ENCODE data around the gene C4A. TPM values are rescaled to one million over a fixed set of nuclear protein-coding genes. Genes with fewer than 3 reads are reported as not detected.
"Not testable (repeated sequence)": the region's sequence is repeated elsewhere in the genome, so short reads cannot be mapped to it uniquely, and the experiment has no call there.

C4A gene
- total RNA-seq, 1 donor from 2014 or later, result 3.5 TPM

DNA sequence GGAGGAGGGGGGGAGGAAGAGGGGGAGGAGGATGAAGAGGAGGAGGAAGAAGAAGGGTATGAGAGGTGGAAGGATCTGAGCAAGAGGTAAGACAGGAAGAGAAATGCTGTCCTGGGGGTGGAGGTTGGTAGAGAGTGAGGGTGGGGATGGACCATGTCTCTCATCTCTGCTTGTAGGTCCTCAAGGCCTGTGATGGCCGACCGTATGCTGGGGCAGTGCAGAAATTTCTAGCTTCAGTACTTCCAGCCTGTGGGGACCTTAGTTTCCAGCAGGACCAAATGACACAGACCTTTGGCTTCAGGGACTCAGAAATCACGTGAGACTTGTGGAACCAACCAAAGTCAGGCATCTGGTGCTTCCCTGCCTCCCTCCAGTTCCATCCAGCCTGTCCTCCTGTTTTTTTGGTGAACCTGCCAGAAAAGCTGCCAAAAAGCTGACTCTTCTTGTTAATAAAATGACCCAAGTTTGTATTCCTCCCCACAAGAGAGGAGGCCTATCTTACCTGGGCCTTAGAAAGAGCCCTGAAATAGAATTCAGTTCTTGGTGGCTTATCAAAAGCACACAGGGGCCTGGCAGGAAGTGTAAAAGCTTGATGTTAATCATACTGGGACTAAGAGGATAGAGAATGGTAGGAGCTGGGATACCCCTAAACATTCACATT is 2.5 kb upstream of the C4A start:
- DNase-seq (ENCODE audit: low read depth), result no peak

DNA sequence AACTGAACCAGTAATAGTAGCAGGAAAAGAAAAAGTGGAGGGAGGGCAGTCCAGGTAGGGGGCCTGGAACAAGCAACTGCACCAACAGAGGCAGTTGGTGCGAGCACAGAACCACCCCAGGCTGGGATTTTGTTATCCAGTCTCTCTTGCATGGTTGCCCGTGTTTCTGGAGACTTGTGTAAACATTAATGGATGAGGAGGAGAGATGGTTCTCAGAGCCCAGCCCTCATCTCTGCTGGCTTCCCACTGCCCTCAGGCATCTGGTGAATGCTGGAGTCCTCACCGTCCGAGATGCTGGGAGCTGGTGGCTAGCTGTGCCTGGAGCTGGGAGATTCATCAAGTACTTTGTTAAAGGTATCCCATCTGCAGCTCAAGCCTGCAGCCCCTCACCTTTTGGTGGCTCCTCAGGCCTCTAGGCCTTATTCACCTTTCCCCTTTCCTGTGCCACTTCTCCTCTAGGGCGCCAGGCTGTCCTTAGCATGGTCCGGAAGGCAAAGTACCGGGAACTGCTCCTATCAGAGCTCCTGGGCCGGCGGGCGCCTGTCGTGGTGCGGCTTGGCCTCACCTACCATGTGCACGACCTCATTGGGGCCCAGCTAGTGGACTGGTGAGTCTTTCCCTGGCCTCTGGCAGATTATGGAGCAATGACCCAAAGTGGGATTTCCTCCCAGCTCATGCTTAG is 1.5 kb upstream of the C4A start:
- DNase-seq (ENCODE audit: low read depth), result not testable (repeated sequence)

DNA sequence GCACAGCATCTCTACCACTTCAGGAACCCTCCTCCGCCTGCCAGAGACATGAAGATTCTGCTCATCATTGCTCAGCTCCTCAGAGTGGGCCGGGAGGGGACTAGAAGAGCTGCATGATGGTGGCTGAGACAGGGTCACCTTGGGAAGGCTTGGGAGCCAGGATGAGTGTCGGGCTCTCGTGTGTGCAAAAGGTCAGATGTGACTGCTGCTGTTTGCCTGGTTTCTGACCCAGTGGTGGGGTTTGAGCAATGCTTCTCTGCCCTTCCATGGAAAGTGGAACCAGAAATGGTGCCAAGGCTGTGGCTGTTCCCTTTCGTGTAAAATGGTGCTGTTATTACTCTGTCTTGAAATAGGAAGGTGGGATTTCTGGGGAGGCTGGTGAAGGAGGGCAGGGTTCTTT is 859 bp upstream of the C4A start:
- not testable (repeated sequence) for DNase-seq (ENCODE audit: low read depth)

DNA sequence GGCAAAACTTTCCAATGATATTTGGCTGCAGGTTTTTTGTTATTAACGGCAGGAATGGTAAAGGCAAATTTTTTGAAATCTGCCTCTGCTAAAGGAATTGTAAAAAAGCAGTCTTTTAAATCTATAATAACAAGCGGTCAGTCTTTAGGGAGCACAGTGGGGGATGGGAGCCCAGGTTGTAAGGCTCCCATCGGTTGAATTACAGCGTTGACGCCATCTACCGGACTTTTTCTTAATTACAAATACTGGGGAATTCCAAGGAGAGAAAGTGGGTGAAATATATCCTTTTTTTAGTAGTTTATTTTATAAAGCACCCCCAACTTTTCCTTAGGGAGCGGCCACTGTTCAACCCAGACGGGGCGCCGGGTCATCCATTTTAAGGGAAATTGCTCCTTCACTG is 7.5 kb downstream of the C4A start:
- DNase-seq (ENCODE audit: low read depth), result not testable (repeated sequence)

DNA sequence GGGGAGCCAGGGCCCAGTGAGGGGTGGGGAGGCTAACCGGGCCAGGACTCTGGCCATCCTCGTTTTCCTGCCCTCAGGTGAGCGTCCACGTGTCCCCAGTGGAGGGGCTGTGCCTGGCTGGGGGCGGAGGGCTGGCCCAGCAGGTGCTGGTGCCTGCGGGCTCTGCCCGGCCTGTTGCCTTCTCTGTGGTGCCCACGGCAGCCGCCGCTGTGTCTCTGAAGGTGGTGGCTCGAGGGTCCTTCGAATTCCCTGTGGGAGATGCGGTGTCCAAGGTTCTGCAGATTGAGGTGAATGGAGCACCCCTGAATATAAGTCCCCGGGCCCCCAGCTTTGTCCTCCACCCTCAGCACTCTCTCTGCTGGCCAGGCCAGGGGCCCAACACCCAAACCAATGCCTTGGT is 12.6 kb downstream of the C4A start:
- DNase-seq (ENCODE audit: low read depth), result not testable (repeated sequence)

DNA sequence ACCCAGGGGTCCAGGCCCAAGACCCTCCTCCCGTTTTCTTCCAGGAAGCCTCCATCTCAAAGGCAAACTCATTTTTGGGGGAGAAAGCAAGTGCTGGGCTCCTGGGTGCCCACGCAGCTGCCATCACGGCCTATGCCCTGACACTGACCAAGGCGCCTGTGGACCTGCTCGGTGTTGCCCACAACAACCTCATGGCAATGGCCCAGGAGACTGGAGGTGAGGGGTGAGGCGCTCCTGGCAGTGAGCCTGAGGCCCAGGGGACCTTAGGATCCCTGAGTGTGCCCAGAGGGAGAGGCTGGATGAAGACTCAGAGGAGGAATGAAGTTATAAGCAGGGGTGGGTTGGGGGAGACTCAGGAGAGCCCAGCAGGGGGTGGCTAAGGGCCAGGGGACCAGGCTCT is 14.5 kb downstream of the C4A start:
- not testable (repeated sequence) for DNase-seq (ENCODE audit: low read depth)

DNA sequence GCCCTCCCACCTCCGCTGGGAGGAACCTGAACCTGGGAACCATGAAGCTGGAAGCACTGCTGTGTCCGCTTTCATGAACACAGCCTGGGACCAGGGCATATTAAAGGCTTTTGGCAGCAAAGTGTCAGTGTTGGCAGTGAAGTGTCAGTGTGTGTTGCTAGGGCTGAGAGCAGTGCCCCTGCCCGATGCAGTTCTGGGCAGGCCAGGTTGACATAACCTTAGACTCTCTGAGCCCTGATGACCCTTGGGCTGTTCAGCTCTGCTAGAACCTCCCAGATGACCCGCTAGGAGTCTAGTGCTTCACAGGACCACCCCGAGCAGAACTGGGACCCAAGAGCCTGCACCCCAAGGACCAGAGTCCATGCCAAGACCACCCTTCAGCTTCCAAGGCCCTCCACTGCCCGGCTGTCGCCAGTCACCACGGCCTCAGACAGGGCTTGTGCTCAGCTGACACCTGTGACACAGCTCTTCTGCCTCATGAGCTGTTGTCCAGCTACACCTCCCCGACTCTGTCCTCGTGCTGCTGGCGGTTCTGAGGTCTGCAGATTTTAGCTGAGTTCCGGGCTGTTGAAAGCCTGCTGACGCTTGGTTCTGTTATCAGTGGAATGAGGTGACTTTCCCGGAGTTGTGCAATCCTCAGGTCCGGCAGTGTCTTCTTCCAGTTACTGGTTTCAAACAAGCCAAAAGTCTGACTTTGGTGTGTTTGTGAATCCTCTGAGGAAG is 20.9 kb downstream of the C4A start:
- DNase-seq (ENCODE audit: low read depth), result not testable (repeated sequence)

DNA sequence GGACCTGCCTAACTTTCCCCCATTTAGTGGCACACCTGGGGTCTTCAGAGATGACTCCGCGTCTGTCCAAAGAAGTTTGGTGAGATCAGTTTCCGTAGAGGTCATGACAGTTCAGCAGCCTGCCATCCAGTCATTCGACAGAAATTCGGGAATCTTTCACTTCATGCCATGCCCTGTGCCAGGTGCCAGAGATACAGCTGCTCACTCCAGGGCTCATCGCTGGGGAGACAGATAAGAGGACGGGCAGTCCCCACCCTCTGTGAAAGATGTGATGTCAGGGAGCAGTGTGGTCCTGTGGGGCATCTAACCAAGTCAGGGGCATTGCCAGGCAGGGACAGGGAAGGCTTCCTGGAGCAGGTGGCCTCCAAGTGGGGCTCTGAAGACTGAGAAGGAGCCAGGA is 21.4 kb downstream of the C4A start:
- DNase-seq (ENCODE audit: low read depth), result not testable (repeated sequence)

DNA sequence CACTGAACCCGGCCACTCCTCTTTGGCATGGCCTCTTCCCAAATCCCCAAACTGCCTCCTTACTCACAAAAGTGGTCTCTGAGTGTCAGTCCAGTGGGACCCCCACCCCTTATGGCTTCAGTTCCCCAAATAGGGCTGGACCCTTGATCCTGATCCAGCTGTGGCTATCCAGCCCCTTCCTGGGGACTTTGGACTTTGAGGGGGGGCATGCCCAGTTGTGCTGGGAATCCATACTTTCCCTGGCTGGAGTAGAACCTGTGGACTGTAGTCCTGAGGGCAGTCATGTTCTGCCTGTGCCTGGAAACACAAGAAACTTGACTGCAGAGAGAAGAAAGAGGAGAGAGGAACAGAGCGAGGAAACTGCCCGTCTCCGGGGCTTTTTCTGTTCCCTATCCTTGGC is 22.5 kb downstream of the C4A start:
- DNase-seq (ENCODE audit: low read depth), result not testable (repeated sequence)

DNA sequence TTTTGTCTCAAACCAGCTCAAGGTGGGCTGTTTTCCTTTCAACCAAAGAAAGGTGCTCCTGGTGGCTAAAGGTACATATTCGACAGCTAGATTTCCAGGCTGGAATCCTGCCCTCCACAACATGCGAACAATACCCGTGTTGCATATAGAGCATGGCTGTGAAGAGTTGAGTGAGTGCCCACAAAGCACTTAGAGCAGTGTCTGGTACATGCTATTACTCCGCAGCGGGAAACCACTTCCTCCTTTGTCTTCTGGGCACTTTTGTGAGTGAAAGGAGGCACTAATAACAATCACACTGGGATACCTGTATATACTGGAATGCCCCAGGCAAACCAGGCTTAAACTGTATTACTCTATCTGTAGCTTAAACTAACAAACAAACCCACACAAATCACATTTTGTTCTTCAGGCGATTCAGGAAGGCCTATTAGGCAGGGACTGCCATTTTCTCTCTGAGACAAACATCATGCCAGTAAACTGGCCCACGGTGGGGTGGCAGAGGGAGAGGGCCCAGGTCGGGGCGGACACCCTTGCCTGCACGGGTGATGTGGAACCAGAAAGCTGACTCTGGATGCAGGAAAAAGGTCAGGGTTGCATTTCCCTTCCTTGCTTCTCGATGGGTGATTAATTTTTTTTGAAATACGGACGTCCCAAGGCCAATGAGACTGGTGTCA is 23.1 kb downstream of the C4A start:
- DNase-seq (ENCODE audit: low read depth), result not testable (repeated sequence)

DNA sequence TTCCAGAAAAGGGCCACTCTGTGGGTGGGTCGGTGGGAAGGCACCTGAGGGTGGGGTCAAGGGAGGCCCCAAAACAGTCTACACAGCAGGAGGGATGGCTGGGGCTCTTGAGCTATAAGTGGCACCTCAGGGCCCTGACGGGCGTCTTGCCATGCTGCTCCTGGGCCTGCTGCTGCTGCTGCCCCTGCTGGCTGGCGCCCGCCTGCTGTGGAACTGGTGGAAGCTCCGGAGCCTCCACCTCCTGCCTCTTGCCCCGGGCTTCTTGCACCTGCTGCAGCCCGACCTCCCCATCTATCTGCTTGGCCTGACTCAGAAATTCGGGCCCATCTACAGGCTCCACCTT is 23.7 kb downstream of the C4A start:
- DNase-seq (ENCODE audit: low read depth), result not testable (repeated sequence)

DNA sequence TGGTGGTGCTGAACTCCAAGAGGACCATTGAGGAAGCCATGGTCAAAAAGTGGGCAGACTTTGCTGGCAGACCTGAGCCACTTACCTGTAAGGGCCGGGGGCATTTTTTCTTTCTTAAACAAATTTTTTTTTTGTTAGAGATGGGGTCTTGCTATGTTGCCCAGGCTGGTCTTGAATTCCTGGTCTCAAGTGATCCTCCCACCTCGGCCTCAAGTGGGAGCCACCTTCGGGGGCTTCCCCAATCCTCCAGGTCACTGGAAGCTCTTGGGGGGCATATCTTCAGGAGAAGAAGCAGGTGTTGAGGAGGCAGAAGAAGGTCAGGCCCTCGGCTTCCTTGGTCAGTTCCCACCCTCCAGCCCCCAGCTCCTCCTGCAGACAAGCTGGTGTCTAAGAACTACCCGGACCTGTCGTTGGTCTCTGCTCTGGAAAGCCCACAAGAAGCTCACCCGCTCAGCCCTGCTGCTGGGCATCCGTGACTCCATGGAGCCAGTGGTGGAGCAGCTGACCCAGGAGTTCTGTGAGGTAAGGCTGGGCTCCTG is 24.2 kb downstream of the C4A start:
- DNase-seq (ENCODE audit: low read depth), result not testable (repeated sequence)

DNA sequence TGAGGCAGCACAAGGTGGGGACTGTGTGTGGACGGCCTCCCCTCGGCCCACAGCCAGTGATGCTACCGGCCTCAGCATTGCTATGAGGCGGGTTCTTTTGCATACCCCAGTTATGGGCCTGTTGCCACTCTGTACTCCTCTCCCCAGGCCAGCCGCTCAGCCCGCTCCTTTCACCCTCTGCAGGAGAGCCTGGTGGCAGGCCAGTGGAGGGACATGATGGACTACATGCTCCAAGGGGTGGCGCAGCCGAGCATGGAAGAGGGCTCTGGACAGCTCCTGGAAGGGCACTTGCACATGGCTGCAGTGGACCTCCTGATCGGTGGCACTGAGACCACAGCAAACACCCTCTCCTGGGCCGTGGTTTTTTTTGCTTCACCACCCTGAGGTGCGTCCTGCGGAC is 25.2 kb downstream of the C4A start:
- not testable (repeated sequence) for DNase-seq (ENCODE audit: low read depth)

DNA sequence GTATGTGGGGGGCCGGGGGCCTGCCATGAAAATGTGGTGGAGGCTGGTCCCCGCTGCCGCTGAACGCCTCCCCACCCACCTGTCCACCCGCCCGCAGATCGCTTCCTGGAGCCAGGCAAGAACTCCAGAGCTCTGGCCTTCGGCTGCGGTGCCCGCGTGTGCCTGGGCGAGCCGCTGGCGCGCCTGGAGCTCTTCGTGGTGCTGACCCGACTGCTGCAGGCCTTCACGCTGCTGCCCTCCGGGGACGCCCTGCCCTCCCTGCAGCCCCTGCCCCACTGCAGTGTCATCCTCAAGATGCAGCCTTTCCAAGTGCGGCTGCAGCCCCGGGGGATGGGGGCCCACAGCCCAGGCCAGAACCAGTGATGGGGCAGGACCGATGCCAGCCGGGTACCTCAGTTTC is 26.2 kb downstream of the C4A start:
- not testable (repeated sequence) for DNase-seq (ENCODE audit: low read depth)

DNA sequence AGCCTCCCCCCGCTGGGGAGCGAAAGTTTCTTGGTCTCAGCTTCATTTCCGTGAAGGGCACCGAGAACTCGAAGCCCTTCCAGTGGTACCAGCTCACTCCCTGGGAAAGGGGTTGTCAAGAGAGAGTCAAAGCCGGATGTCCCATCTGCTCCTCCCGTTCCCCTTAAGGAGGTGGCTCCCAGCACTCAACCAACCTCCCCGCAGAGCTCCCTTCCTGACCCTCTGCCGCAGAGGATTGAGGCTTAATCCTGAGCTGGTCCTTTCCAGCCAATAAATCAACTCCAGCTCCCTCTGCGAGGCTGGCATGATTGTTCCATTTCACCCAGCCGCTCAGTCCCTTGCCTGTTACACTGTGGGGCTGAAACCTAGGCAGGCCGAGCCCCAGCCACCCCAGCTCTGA is 26.8 kb downstream of the C4A start:
- DNase-seq (ENCODE audit: low read depth), result not testable (repeated sequence)

DNA sequence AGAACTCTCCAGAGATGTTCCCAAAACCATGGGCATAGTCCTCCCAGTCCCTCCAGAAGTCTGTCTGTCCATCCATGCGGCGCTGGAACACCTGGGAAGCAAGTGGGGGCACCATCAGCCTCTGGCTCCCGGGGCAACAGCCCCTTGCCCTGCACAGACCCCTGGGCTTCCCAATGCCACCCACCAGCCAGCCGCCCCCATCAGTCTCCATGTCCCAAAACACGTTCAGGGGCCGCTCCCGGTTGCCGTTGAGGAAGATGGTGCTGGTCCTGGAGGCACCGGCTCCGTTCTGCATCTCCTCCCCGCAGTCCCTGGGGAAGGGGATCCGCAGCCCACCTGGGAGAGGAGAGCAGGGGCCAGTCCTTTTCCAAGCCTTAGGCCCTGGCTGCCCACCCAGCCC is 27.7 kb downstream of the C4A start:
- not testable (repeated sequence) for DNase-seq (ENCODE audit: low read depth)

DNA sequence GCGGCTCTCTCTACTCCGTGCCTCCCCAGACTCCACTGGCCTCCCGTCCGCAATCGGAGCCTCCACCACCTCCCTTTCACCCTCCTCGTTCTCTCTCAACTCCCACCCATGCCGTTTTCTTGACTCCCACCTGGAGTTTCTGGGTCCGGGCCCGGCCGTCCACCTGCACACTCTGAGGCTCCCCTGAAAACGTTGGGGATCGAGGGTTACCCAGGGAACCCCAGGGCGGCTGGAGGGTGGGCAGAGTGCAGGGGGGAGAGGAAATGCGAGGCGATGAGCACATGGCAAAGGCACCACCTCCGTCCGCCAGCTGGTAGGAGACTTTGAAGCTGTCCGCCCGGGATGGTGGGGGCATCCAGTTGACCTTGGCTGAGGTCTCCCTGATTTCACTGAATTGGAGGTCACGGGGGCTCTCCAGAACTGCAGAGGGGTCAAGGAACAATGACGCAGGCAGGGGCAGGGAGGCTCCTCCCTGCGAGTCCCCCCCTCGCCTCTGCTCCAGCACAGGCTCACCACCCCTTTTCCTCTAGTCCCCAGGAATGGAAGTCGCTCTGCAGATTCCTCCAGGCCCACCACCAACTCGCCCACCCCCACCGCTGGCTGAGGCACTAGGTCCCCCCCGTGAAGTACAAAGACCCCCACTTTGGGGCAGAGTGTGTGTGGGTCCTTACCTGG is 29.1 kb downstream of the C4A start:
- DNase-seq (ENCODE audit: low read depth), result not testable (repeated sequence)

DNA sequence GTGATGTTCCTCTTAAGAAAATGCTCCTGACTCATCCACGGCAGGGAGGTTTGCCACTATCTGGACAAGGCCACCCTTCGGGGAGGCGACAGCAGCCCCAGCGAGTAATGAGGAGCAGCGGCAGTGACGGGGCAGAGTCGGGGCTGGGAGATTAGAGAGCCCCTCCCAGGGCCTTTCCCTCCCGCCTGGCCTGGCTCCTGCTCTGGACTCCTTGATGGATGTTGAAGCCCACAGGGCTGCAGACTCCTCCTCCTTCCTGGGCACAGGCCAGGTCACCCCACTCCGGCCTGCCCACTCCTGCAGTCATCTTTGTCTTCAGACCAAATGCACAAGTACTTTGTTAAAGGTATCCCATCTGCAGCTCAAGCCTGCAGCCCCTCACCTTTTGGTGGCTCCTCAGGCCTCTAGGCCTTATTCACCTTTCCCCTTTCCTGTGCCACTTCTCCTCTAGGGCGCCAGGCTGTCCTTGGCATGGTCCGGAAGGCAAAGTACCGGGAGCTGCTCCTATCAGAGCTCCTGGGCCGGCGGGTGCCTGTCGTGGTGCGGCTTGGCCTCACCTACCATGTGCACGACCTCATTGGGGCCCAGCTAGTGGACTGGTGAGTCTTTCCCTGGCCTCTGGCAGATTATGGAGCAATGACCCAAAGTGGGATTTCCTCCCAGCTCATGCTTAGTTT is 31.2 kb downstream of the C4A start:
- DNase-seq (ENCODE audit: low read depth), result not testable (repeated sequence)

DNA sequence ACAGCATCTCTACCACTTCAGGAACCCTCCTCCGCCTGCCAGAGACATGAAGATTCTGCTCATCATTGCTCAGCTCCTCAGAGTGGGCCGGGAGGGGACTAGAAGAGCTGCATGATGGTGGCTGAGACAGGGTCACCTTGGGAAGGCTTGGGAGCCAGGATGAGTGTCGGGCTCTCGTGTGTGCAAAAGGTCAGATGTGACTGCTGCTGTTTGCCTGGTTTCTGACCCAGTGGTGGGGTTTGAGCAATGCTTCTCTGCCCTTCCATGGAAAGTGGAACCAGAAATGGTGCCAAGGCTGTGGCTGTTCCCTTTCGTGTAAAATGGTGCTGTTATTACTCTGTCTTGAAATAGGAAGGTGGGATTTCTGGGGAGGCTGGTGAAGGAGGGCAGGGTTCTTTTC is 31.9 kb downstream of the C4A start:
- not testable (repeated sequence) for DNase-seq (ENCODE audit: low read depth)

DNA sequence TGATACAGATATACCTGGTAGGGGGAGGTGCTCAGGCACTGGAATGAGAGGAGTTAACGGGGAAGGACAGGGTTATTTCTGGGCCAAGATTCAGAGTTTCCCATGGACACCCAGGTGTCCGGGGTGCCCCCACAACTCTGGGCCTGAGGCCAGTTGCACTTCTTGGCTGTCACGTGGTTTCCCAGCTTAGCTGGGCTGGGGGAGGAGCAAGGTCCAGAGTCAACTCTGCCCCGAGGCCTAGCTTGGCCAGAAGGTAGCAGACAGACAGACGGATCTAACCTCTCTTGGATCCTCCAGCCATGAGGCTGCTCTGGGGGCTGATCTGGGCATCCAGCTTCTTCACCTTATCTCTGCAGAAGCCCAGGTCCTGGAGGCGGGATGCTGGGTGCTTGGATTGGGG is 32.7 kb downstream of the C4A start, which contains the start of gene C4B:
C4B (plus strand) TSS at position 249 of the 400 bp plus-strand sequence; CDS start at position 300, 51 bp downstream.
- not testable (repeated sequence) for DNase-seq (ENCODE audit: low read depth)

Data from myocyte (in vitro differentiated cells).